B cell (primary cell): ENCODE results near the gene DISP3. TPM values are rescaled to one million over a fixed set of nuclear protein-coding genes. Genes with fewer than 3 reads are reported as not detected.

Experiments used
- ATAC-seq: fragments of 200-7000 bp; cut with Tn5 transposase; one replicate; pipeline ENCODE4 v1.10.0; 2021; ENCODE audit warnings: low read depth, mild to moderate bottlenecking, moderate number of reproducible peaks, moderate library complexity
- CTCF ChIA-PET: fragments of 350-600 bp; sonication (Branson Sonifier 250); formaldehyde crosslinking; loops from one replicate; lab custom pipeline; 2021; ENCODE audit warnings: antibody characterized with exemption, inconsistent platforms; lab: Charles Lee
- POLR2A ChIA-PET: fragments of 350-600 bp; sonication (Branson Sonifier 250); formaldehyde crosslinking; loops from one replicate; lab custom pipeline; 2021; ENCODE audit warnings: antibody characterized with exemption; lab: Charles Lee
- DNase-seq: peaks from one replicate; pipeline ENCODE4 v3.0.0; 2013
- H2AFZ ChIP-seq: 2 replicates; pipeline ENCODE4 v1.6.1; 2012; ENCODE audit warnings: mild to moderate bottlenecking, low read depth, low read length; ENCODE audit not compliant: insufficient read depth, poor library complexity, severe bottlenecking
- H3K27ac ChIP-seq, 2 donors: 1 replicate in 1 of 2; 2 replicates in 1 of 2; pipeline ENCODE4 v1.5.1; 2012 to 2013; ENCODE audit warnings: low read length in 2 of 2, mild to moderate bottlenecking in 2 of 2, moderate library complexity in 1 of 2
- H3K27me3 ChIP-seq, 4 experiments: fragments of 200-600 bp in 1 of 4; sonication (generic) in 1 of 4; replicated peaks in 1 of 4; 1 replicate in 2 of 4; 2 replicates in 2 of 4; pipeline versions ENCODE4 v1.6.1 to v1.7.0; 2013 to 2016; ENCODE audit warnings: low read length in 3 of 4, mild to moderate bottlenecking in 2 of 4, mixed read lengths in 1 of 4, moderate library complexity in 1 of 4; ENCODE audit not compliant: insufficient read depth in 4 of 4, control insufficient read depth in 3 of 4; ENCODE audit errors: control extremely low read depth in 1 of 4
- H3K36me3 ChIP-seq, 2 experiments: replicated peaks in 1 of 2; 1 replicate in 1 of 2; 2 replicates in 1 of 2; pipeline versions ENCODE4 v1.6.1 to v1.7.1; 2013; ENCODE audit warnings: low read length in 1 of 2; ENCODE audit not compliant: insufficient read depth in 2 of 2, control insufficient read depth in 1 of 2; ENCODE audit errors: control extremely low read depth in 1 of 2, extremely low read depth in 1 of 2
- H3K4me1 ChIP-seq, 2 donors: fragments of 200-600 bp in 1 of 2; sonication (generic) in 1 of 2; 1 replicate in 1 of 2; 2 replicates in 1 of 2; pipeline versions ENCODE4 v1.5.1 to v1.6.1; 2013 to 2017; ENCODE audit warnings: low read length in 2 of 2; ENCODE audit not compliant: control insufficient read depth in 2 of 2, insufficient read depth in 2 of 2
- H3K4me2 ChIP-seq: replicated peaks from 2 replicates; pipeline ENCODE3; 2012; ENCODE audit warnings: mild to moderate bottlenecking, low read depth, low read length; ENCODE audit not compliant: poor library complexity, severe bottlenecking
- H3K4me3 ChIP-seq, 5 experiments: fragments of 200-600 bp in 1 of 5; sonication (generic) in 1 of 5; 1 replicate in 3 of 5; 2 replicates in 2 of 5; pipeline versions ENCODE4 v1.5.1 to v1.7.0; 2011 to 2016; ENCODE audit warnings: low read length in 4 of 5, mild to moderate bottlenecking in 4 of 5, low read depth in 2 of 5, control low read depth in 1 of 5, moderate library complexity in 1 of 5; ENCODE audit not compliant: insufficient read depth in 1 of 5; ENCODE audit errors: control extremely low read depth in 1 of 5, extremely low read depth in 1 of 5
- H3K79me2 ChIP-seq: fragments of 200-600 bp; sonication (generic); one replicate; pipeline ENCODE4 v1.6.0; 2016; ENCODE audit warnings: low read length; ENCODE audit not compliant: control insufficient read depth, insufficient read depth
- H3K9ac ChIP-seq: fragments of 200-600 bp; sonication (generic); 2 replicates; pipeline ENCODE4 v1.6.1; 2017; ENCODE audit warnings: mild to moderate bottlenecking, low read length, moderate library complexity
- H3K9me3 ChIP-seq, 3 donors: one replicate each; pipeline versions ENCODE4 v1.6.1 to v1.7.1; 2013; ENCODE audit warnings: low read length in 2 of 3; ENCODE audit not compliant: control insufficient read depth in 2 of 3, insufficient read depth in 1 of 3; ENCODE audit errors: control extremely low read depth in 1 of 3
- H4K20me1 ChIP-seq: 2 replicates; pipeline ENCODE4 v1.6.0; 2012; ENCODE audit warnings: mild to moderate bottlenecking, low read length; ENCODE audit not compliant: insufficient read depth, control insufficient read depth, poor library complexity, severe bottlenecking
- H3K27ac Mint-ChIP-seq: one replicate; pipeline ENCODE4 v1.8.0; 2021; ENCODE audit warnings: mixed read lengths
- H3K27me3 Mint-ChIP-seq: one replicate; pipeline ENCODE4 v1.8.0; 2021; ENCODE audit warnings: mixed read lengths
- H3K4me1 Mint-ChIP-seq: one replicate; pipeline ENCODE4 v1.8.0; 2021; ENCODE audit warnings: mixed read lengths
- H3K4me3 Mint-ChIP-seq: one replicate; pipeline ENCODE4 v1.8.0; 2021; ENCODE audit warnings: mixed read lengths
- H3K9me3 Mint-ChIP-seq: one replicate; pipeline ENCODE4 v1.8.0; 2022; ENCODE audit warnings: mixed read lengths; ENCODE audit not compliant: insufficient read depth
- EZH2 ChIP-seq: IDR thresholded peaks from 2 replicates; pipeline ENCODE4 v1.6.1; 2012; ENCODE audit warnings: borderline replicate concordance, low read depth, mild to moderate bottlenecking, moderate library complexity, low read length; ENCODE audit not compliant: insufficient read depth, poor library complexity, severe bottlenecking
- WGBS: methylation state at CpG from one replicate; pipeline ENCODE4 v1.1.5; 2013; ENCODE audit warnings: missing lambda C conversion rate; ENCODE audit not compliant: insufficient coverage; 5-methylcytosine and 5-hydroxymethylcytosine counted together
- intact Hi-C: fragments of 100-400 bp; cut with micrococcal nuclease; formaldehyde crosslinking; loops from one replicate; pipeline ENCODE4 v1.10.0; 2022
- polyA plus RNA-seq: library from polyadenylated mRNA; depleted of rRNA; stranded (reverse); fragments of >200 nt; gene quantifications from 2 replicates; pipeline ENCODE4 v1.2.3, GENCODE V29; 2012
- total RNA-seq, 2 donors: library from RNA; stranded (reverse); fragments of 120-200 nt in 1 of 2; gene quantifications; 1 replicate in 1 of 2; 2 replicates in 1 of 2; pipeline versions ENCODE4 v1.2.3 to v1.2.4, GENCODE V29; 2013 to 2022
- TF ChIP-seq, protein P1 (sequence below): fragments of 200-600 bp; IDR thresholded peaks from one replicate; pipeline ENCODE4 v1.8.0; 2022; ENCODE audit warnings: antibody characterized with exemption, mild to moderate bottlenecking

The DISP3 gene
- total and polyA plus RNA-seq, 2 donors (not counting 1 experiment from before 2014, with no cell fraction given) = 0.25 to 1.6 TPM

DNA sequence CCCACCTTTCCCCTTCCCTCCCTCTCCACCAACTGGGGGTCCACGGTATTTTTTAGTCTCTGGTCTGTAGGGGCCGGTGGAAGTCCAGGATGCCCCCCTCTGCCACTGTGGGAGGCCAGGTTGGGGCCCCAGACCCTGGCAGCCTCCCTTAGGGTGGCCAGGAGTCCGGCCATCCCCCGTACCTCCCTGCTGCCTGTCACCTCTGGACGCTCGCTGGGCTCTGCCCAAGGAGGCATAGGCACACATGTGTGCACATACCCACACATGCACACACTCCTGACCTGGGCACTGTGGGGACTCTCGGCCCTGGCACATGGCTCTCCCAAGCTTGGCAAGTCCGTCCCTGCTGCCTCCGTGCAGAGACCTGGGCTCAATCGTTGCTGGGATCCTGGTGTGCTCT lies 53.0 kb downstream of the DISP3 start:
- H3K9me3 ChIP-seq = no peaks in the 10 kb centered on the region
- no peaks in the 10 kb centered on the region for H3K27me3 Mint-ChIP-seq

More for the DNA sequence above, 53.0 kb downstream of the DISP3 start:
- H3K27ac Mint-ChIP-seq = no peak overlapping the region
- H3K4me2 ChIP-seq = no peak overlapping the region
- intact Hi-C loops = no loop called here
- no peaks in the 10 kb centered on the region for H3K27me3 ChIP-seq
- H3K9ac ChIP-seq = no peak overlapping the region
- DNase-seq (no peak), ATAC-seq (no peak)
- ChIA-PET POLR2A (no interaction called here), CTCF (no interaction called here)
- no peaks in the 10 kb centered on the region for H3K4me1 Mint-ChIP-seq
- no peak overlapping the region for H3K27ac ChIP-seq
- no peaks in the 10 kb centered on the region for H3K36me3 ChIP-seq
- 85% methylated on average over 10 of the region's 10 CpGs for WGBS
- no peaks in the 10 kb centered on the region for H4K20me1 ChIP-seq
- TF ChIP-seq EZH2 = no peak
- TF ChIP-seq, protein P1, sequence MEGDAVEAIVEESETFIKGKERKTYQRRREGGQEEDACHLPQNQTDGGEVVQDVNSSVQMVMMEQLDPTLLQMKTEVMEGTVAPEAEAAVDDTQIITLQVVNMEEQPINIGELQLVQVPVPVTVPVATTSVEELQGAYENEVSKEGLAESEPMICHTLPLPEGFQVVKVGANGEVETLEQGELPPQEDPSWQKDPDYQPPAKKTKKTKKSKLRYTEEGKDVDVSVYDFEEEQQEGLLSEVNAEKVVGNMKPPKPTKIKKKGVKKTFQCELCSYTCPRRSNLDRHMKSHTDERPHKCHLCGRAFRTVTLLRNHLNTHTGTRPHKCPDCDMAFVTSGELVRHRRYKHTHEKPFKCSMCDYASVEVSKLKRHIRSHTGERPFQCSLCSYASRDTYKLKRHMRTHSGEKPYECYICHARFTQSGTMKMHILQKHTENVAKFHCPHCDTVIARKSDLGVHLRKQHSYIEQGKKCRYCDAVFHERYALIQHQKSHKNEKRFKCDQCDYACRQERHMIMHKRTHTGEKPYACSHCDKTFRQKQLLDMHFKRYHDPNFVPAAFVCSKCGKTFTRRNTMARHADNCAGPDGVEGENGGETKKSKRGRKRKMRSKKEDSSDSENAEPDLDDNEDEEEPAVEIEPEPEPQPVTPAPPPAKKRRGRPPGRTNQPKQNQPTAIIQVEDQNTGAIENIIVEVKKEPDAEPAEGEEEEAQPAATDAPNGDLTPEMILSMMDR = no peak
- H3K4me1 ChIP-seq = no peaks in the 10 kb centered on the region
- H3K9me3 Mint-ChIP-seq = no peaks in the 10 kb centered on the region
- H3K79me2 ChIP-seq = no peaks in the 10 kb centered on the region
- no peak overlapping the region for H3K4me3 ChIP-seq
- no peak overlapping the region for H2AFZ ChIP-seq
- no peak overlapping the region for H3K4me3 Mint-ChIP-seq
